Upper lobe of left lung (tissue), 4 donors: ENCODE measurements around the gene SOX11.

Source experiments
- CTCF ChIP-seq, 6 experiments: fragments of 450-650 bp in 4 of 6; fragments of 200-600 bp in 2 of 6; sonication (generic) in 2 of 6; IDR thresholded peaks; one replicate each; pipeline ENCODE4 v1.5.1; 2016 to 2019; ENCODE audit warnings: antibody characterized with exemption in 6 of 6
- POLR2A ChIP-seq, 4 donors: fragments of 450-650 bp; IDR thresholded peaks; one replicate each; pipeline ENCODE4 v1.5.1; 2016 to 2017; ENCODE audit warnings: antibody characterized with exemption in 4 of 4, mild to moderate bottlenecking in 2 of 4

- TF ChIP-seq CTCF (IDR thresholded peaks at IDR 0.05) (no peak), POLR2A (IDR thresholded peaks at IDR 0.05) (no peak)
Observed at GRCh38 chr2:5696945-5697521, 4.8 kb downstream of the SOX11 start.
